IMR-90 (cell line): ENCODE measurements around the gene MLLT3. TPM values are rescaled to one million over a fixed set of nuclear protein-coding genes. Genes with fewer than 3 reads are reported as not detected.

Experiments used
- ATAC-seq: fragments of 200-7000 bp; cut with Tn5 transposase; 2 replicates; pipeline ENCODE4 v1.9.1; 2020; ENCODE audit warnings: low read depth, mild to moderate bottlenecking, moderate library complexity
- BruUV-seq: library from RNA; stranded (reverse); fragments of 400-500 nt; replicated peaks from 2 replicates; lab custom pipeline; 2021; lab: Mats Ljungman, UMichigan
- CTCF ChIA-PET: fragments of 300-600 bp; formaldehyde crosslinking; extraction: SDS; loops from one replicate; lab custom pipeline; 2021; ENCODE audit warnings: antibody characterized with exemption; lab: Yijun Ruan, JAX
- POLR2A ChIA-PET: fragments of 300-600 bp; sonication (Branson Sonifier 250); formaldehyde crosslinking; loops from one replicate; lab custom pipeline; 2022; ENCODE audit warnings: antibody characterized with exemption; ENCODE audit not compliant: unreplicated experiment; lab: Charles Lee
- DNase-seq: peaks from one replicate; pipeline ENCODE4 v3.0.0; 2013
- H2AFZ ChIP-seq: replicated peaks from 2 replicates; pipeline ENCODE3; 2013; ENCODE audit warnings: low read length, mild to moderate bottlenecking; ENCODE audit not compliant: poor library complexity
- H2AK5ac ChIP-seq: 2 replicates; pipeline ENCODE4 v1.6.1; 2013; ENCODE audit warnings: low read depth, low read length, inconsistent platforms
- H2AK9ac ChIP-seq: replicated peaks from 2 replicates; pipeline ENCODE3; 2013; ENCODE audit warnings: mild to moderate bottlenecking, low read depth, low read length, moderate library complexity; ENCODE audit not compliant: poor library complexity
- H2BK120ac ChIP-seq: 2 replicates; pipeline ENCODE4 v1.6.1; 2013; ENCODE audit warnings: low read depth, low read length, inconsistent platforms
- H2BK15ac ChIP-seq: 3 replicates; pipeline ENCODE4 v1.6.1; 2013; ENCODE audit warnings: low read depth, low read length, inconsistent platforms
- H2BK20ac ChIP-seq: 2 replicates; pipeline ENCODE4 v1.6.1; 2013; ENCODE audit warnings: low read depth, mild to moderate bottlenecking, inconsistent platforms, low read length, moderate library complexity
- H2BK5ac ChIP-seq: 2 replicates; pipeline ENCODE4 v1.6.1; 2013; ENCODE audit warnings: mild to moderate bottlenecking, low read depth, low read length, inconsistent platforms; ENCODE audit not compliant: poor library complexity, severe bottlenecking
- H3K14ac ChIP-seq: replicated peaks from 2 replicates; pipeline ENCODE4 v1.6.1; 2013; ENCODE audit warnings: low read depth, low read length, inconsistent platforms
- H3K18ac ChIP-seq: 2 replicates; pipeline ENCODE4 v1.6.1; 2013; ENCODE audit warnings: low read depth, low read length, control low read depth
- H3K23ac ChIP-seq: 2 replicates; pipeline ENCODE4 v1.6.1; 2013; ENCODE audit warnings: low read depth, low read length, inconsistent platforms
- H3K27ac ChIP-seq: 2 replicates; pipeline ENCODE4 v1.5.1; 2013; ENCODE audit warnings: mild to moderate bottlenecking, control low read depth, low read length; ENCODE audit not compliant: insufficient read depth
- H3K27me3 ChIP-seq: 2 replicates; pipeline ENCODE4 v1.6.1; 2013; ENCODE audit warnings: low read length; ENCODE audit not compliant: control insufficient read depth, insufficient read depth
- H3K36me3 ChIP-seq: 2 replicates; pipeline ENCODE4 v1.6.1; 2013; ENCODE audit warnings: low read length, mixed read lengths; ENCODE audit not compliant: control insufficient read depth, insufficient read depth
- H3K4ac ChIP-seq: 2 replicates; pipeline ENCODE4 v1.6.1; 2013; ENCODE audit warnings: low read depth, low read length, inconsistent platforms
- H3K4me1 ChIP-seq: 2 replicates; pipeline ENCODE4 v1.6.1; 2013; ENCODE audit warnings: low read length, mixed read lengths; ENCODE audit not compliant: control insufficient read depth, insufficient read depth
- H3K4me2 ChIP-seq: 2 replicates; pipeline ENCODE4 v1.6.1; 2013; ENCODE audit warnings: low read depth, mild to moderate bottlenecking, control low read depth, low read length, moderate library complexity
- H3K4me3 ChIP-seq: 2 replicates; pipeline ENCODE4 v1.5.1; 2013; ENCODE audit warnings: low read depth, mild to moderate bottlenecking, control low read depth, low read length, moderate library complexity; ENCODE audit not compliant: insufficient read depth
- H3K56ac ChIP-seq: 2 replicates; pipeline ENCODE4 v1.6.1; 2013; ENCODE audit warnings: low read length, inconsistent platforms; ENCODE audit not compliant: insufficient read depth; ENCODE audit errors: extremely low read depth
- H3K79me1 ChIP-seq, 2 experiments: 2 replicates each; pipeline ENCODE4 v1.6.1; 2013; ENCODE audit warnings: low read length in 2 of 2, inconsistent platforms in 1 of 2, low read depth in 1 of 2
- H3K9ac ChIP-seq: 2 replicates; pipeline ENCODE4 v1.6.1; 2013; ENCODE audit warnings: low read depth, low read length, control low read depth
- H3K9me1 ChIP-seq: 2 replicates; pipeline ENCODE4 v1.6.1; 2013; ENCODE audit warnings: low read length, inconsistent platforms; ENCODE audit not compliant: insufficient read depth
- H3K9me3 ChIP-seq: 2 replicates; pipeline ENCODE4 v1.6.1; 2013; ENCODE audit warnings: low read length; ENCODE audit not compliant: control insufficient read depth, insufficient read depth
- H4K20me1 ChIP-seq: 2 replicates; pipeline ENCODE4 v1.6.1; 2013; ENCODE audit warnings: low read length, inconsistent platforms; ENCODE audit not compliant: insufficient read depth
- H4K5ac ChIP-seq: 2 replicates; pipeline ENCODE4 v1.6.1; 2013; ENCODE audit warnings: mild to moderate bottlenecking, low read depth, low read length, control low read depth
- H4K8ac ChIP-seq, 2 experiments: 2 replicates each; pipeline ENCODE4 v1.6.1; 2013; ENCODE audit warnings: low read depth in 2 of 2, low read length in 2 of 2, control low read depth in 1 of 2, inconsistent platforms in 1 of 2
- H4K91ac ChIP-seq: 2 replicates; pipeline ENCODE4 v1.6.1; 2013; ENCODE audit warnings: low read depth, low read length, inconsistent platforms; ENCODE audit not compliant: insufficient read depth
- BHLHE40 ChIP-seq: fragments of 150-350 bp; IDR thresholded peaks from 2 replicates; pipeline ENCODE4 v1.6.1; 2016; ENCODE audit warnings: mild to moderate bottlenecking, low read depth, low read length
- CEBPB ChIP-seq: IDR thresholded peaks from 2 replicates; pipeline ENCODE4 v1.6.1; 2012; ENCODE audit warnings: low read depth, low read length, improper control_type of control experiment
- CTCF ChIP-seq: conservative IDR thresholded peaks from 2 replicates; pipeline ENCODE4 v1.5.1; 2012; ENCODE audit warnings: mild to moderate bottlenecking, low read depth, low read length, improper control_type of control experiment
- ELK1 ChIP-seq: fragments of 150-350 bp; IDR thresholded peaks from 2 replicates; pipeline ENCODE4 v1.6.1; 2016; ENCODE audit warnings: low read depth, mild to moderate bottlenecking, low read length, moderate library complexity, borderline replicate concordance
- FOS ChIP-seq: fragments of 150-350 bp; IDR thresholded peaks from 2 replicates; pipeline ENCODE4 v1.6.1; 2016; ENCODE audit warnings: low read depth, low read length
- MAFK ChIP-seq: IDR thresholded peaks from 2 replicates; pipeline ENCODE4 v1.6.1; 2012; ENCODE audit warnings: low read depth, low read length, improper control_type of control experiment
- MAZ ChIP-seq: IDR thresholded peaks from 2 replicates; pipeline ENCODE4 v1.6.1; 2012; ENCODE audit warnings: low read depth, mild to moderate bottlenecking, low read length, improper control_type of control experiment, moderate library complexity, borderline replicate concordance
- MXI1 ChIP-seq: IDR thresholded peaks from 2 replicates; pipeline ENCODE4 v1.6.1; 2012; ENCODE audit warnings: low read depth, mild to moderate bottlenecking, low read length, moderate library complexity, borderline replicate concordance
- NFE2L2 ChIP-seq: fragments of 150-350 bp; IDR thresholded peaks from 2 replicates; pipeline ENCODE4 v1.6.1; 2016; ENCODE audit warnings: low read depth, mild to moderate bottlenecking, low read length
- POLR2A ChIP-seq: IDR thresholded peaks from 2 replicates; pipeline ENCODE4 v1.6.1; 2012; ENCODE audit warnings: mild to moderate bottlenecking, low read depth, low read length
- RAD21 ChIP-seq: IDR thresholded peaks from 2 replicates; pipeline ENCODE4 v1.6.1; 2012; ENCODE audit warnings: low read length, improper control_type of control experiment
- RCOR1 ChIP-seq: IDR thresholded peaks from 2 replicates; pipeline ENCODE4 v1.6.1; 2012; ENCODE audit warnings: mild to moderate bottlenecking, low read length, improper control_type of control experiment; ENCODE audit not compliant: insufficient replicate concordance
- RFX5 ChIP-seq: IDR thresholded peaks from 2 replicates; pipeline ENCODE4 v1.8.0; 2012; ENCODE audit warnings: low read depth, mild to moderate bottlenecking, low read length, moderate library complexity
- USF2 ChIP-seq: fragments of 150-350 bp; IDR thresholded peaks from 2 replicates; pipeline ENCODE4 v1.6.1; 2017; ENCODE audit warnings: mild to moderate bottlenecking, antibody characterized with exemption, low read length, low read depth
- WGBS, 2 experiments: methylation state at CpG; one replicate each; pipeline versions ENCODE4 v1.1.5 to v1.1.7; 2013; ENCODE audit warnings: missing lambda C conversion rate in 2 of 2; ENCODE audit not compliant: insufficient read length in 1 of 2; ENCODE audit errors: extremely low coverage in 2 of 2; 5-methylcytosine and 5-hydroxymethylcytosine counted together
- dilution Hi-C: fragments of 300-500 bp; cut with HindIII; formaldehyde crosslinking; loops from one replicate; pipeline ENCODE4 v1.14.3; 2018; ENCODE audit warnings: low sequenced_read_pairs; ENCODE audit not compliant: unreplicated experiment
- in situ Hi-C: fragments of 300-500 bp; cut with MboI; formaldehyde crosslinking; loops from 3 replicates; pipeline ENCODE4 v1.14.3; 2019; ENCODE audit warnings: low sequenced_read_pairs, inconsistent platforms, mixed read lengths
- intact Hi-C: fragments of 100-400 bp; cut with micrococcal nuclease; formaldehyde crosslinking; loops from 2 replicates; pipeline ENCODE4 v1.10.0; 2022
- polyA plus RNA-seq, 3 experiments: library from polyadenylated mRNA; depleted of rRNA; stranded (reverse); fragments of >200 nt; gene quantifications; 2 replicates each; pipeline ENCODE4 v1.2.3, GENCODE V29; 2012; ENCODE audit warnings: low replicate concordance in 1 of 3
- total RNA-seq: library from RNA; depleted of rRNA; stranded (reverse); fragments of >200 nt; gene quantifications from 2 replicates; pipeline ENCODE4 v1.2.3, GENCODE V29; 2012

Gene MLLT3
- total and polyA plus RNA-seq, 2 of the 4 experiments (the other 2 are of a cell fraction) = 10.4 to 21.1 TPM

- H3K4me1 ChIP-seq = 0 out of 2 replicates have a peak, but pooled peaks cover 1% of the 10 kb centered on the region
- H4K91ac ChIP-seq = no peak overlapping the region
- H4K8ac ChIP-seq = no peak overlapping the region
- no peak overlapping the region for H2AFZ ChIP-seq
- DNase-seq (peak; percentile 19), ATAC-seq (no peak)
- ChIA-PET POLR2A (no interaction called here), CTCF (interaction anchor here (0.6 kb wide), 1 partner anchor 211 kb away, joined by 4 read pairs; no protein-coding TSS in a partner anchor)
- H4K20me1 ChIP-seq = no peaks in the 10 kb centered on the region
- BruUV-seq = no TSS peak
- H3K4me2 ChIP-seq = no peak overlapping the region
- H3K4ac ChIP-seq = no peak overlapping the region
- H3K14ac ChIP-seq = no peak overlapping the region
- H2BK5ac ChIP-seq = no peak overlapping the region
- H3K79me1 ChIP-seq = no peaks in the 10 kb centered on the region
- H2BK20ac ChIP-seq = no peak overlapping the region
- no peak overlapping the region for H3K27ac ChIP-seq
- no peak overlapping the region for H3K18ac ChIP-seq
- dilution Hi-C loops (no loop called here), intact Hi-C loops (no loop called here), in situ Hi-C loops (no loop called here)
- H3K9me3 ChIP-seq = no peaks in the 10 kb centered on the region
- no peak overlapping the region for H3K56ac ChIP-seq
- H3K23ac ChIP-seq = no peak overlapping the region
- H2AK9ac ChIP-seq = no peak overlapping the region
- H4K5ac ChIP-seq = no peak overlapping the region
- no peak overlapping the region for H3K9ac ChIP-seq
- no peak overlapping the region for H2BK15ac ChIP-seq
- peaks cover 3% of the 10 kb centered on the region; the same call in 1 of the 2 replicates for H3K9me1 ChIP-seq
- 100% methylated on average over 1 of the region's 4 CpGs; no CpG with 5 or more reads in 1 of the 2 experiments for WGBS, 2 experiments
- no peak overlapping the region for H3K4me3 ChIP-seq
- no peaks in the 10 kb centered on the region for H3K27me3 ChIP-seq
- H2BK120ac ChIP-seq = no peak overlapping the region
- no peak for TF ChIP-seq POLR2A
- TF ChIP-seq RCOR1 = no peak
- TF ChIP-seq ELK1 = no peak
- TF ChIP-seq RAD21 = no peak
- no peak for TF ChIP-seq MAFK
- no peak for TF ChIP-seq CTCF
- no peak for TF ChIP-seq MXI1
- no peak for TF ChIP-seq MAZ
- no peak for TF ChIP-seq FOS
- TF ChIP-seq BHLHE40 = no peak
- no peak for TF ChIP-seq CEBPB
- no peak for TF ChIP-seq NFE2L2
- no peak for TF ChIP-seq RFX5
- no peak for TF ChIP-seq USF2
- no peaks in the 10 kb centered on the region for H3K36me3 ChIP-seq
- no peak overlapping the region for H2AK5ac ChIP-seq
Observed at GRCh38 chr9:20630241-20630943, 8.1 kb upstream of the MLLT3 start.
